Measurements from ENCODE around the gene OCSTAMP.

OCSTAMP gene

GRCh38 chr20:46547995-46548394 is 2.5 kb downstream of the OCSTAMP start:
- no peak for TF ChIP-seq CTCF (conservative IDR thresholded peaks at IDR 0.05; ENCODE audit: low read depth, low read length)
- no peak overlapping the region for H3K4me3 ChIP-seq (ENCODE audit: low read depth, low read length)
- no peak for DNase-seq (ENCODE audit: low read depth)

GRCh38 chr20:46546936-46547335 is 3.5 kb downstream of the OCSTAMP start:
- DNase-seq (ENCODE audit: low read depth): no peak
- no peak overlapping the region for H3K4me3 ChIP-seq (ENCODE audit: low read depth, low read length)
- no peak for TF ChIP-seq CTCF (conservative IDR thresholded peaks at IDR 0.05; ENCODE audit: low read depth, low read length)

GRCh38 chr20:46546298-46546697 is 4.2 kb downstream of the OCSTAMP start:
- no peak for DNase-seq (ENCODE audit: low read depth)
- TF ChIP-seq CTCF (conservative IDR thresholded peaks at IDR 0.05; ENCODE audit: low read depth, low read length): no peak
- H3K4me3 ChIP-seq (ENCODE audit: low read depth, low read length): no peak overlapping the region

- no peak for DNase-seq (ENCODE audit: low read depth)
- H3K4me3 ChIP-seq (ENCODE audit: low read depth, low read length): no peak overlapping the region
- TF ChIP-seq CTCF (conservative IDR thresholded peaks at IDR 0.05; ENCODE audit: low read depth, low read length): no peak
Measured at GRCh38 chr20:46545827-46546138, 4.7 kb downstream of the OCSTAMP start.

GRCh38 chr20:46545077-46545826 is 5.2 kb downstream of the OCSTAMP start:
- no peak overlapping the region for H3K4me3 ChIP-seq (ENCODE audit: low read depth, low read length)
- peak; percentile 29 for DNase-seq (ENCODE audit: low read depth)
- TF ChIP-seq CTCF (conservative IDR thresholded peaks at IDR 0.05; ENCODE audit: low read depth, low read length): no peak

- DNase-seq (ENCODE audit: low read depth): peak; percentile 45
- peak; percentile 21 for TF ChIP-seq CTCF (conservative IDR thresholded peaks at IDR 0.05; ENCODE audit: low read depth, low read length)
Measured at GRCh38 chr20:46544576-46544975, 5.9 kb downstream of the OCSTAMP start.

GRCh38 chr20:46543959-46544358 is 6.5 kb downstream of the OCSTAMP start:
- no peak for TF ChIP-seq CTCF (conservative IDR thresholded peaks at IDR 0.05; ENCODE audit: low read depth, low read length)

More at GRCh38 chr20:46544576-46544975, 5.9 kb downstream of the OCSTAMP start:
- H3K4me3 ChIP-seq (ENCODE audit: low read depth, low read length): no peak overlapping the region

More at GRCh38 chr20:46543959-46544358, 6.5 kb downstream of the OCSTAMP start:
- DNase-seq (ENCODE audit: low read depth): no peak
- no peak overlapping the region for H3K4me3 ChIP-seq (ENCODE audit: low read depth, low read length)

Data from choroid plexus epithelial cell (primary cell).